OCI-LY7 (cell line): ENCODE measurements around the gene PNMA6E. TPM values are rescaled to one million over a fixed set of nuclear protein-coding genes. Genes with fewer than 3 reads are reported as not detected.

ENCODE experiments used
- BruUV-seq: library from RNA; stranded (reverse); fragments of 400-500 nt; replicated peaks from 2 replicates; lab custom pipeline; 2021; lab: Mats Ljungman, UMichigan
- CTCF ChIA-PET: fragments of 300-600 bp; sonication (Branson Sonifier 250); formaldehyde crosslinking; loops from one replicate; lab custom pipeline; 2022; ENCODE audit warnings: antibody characterized with exemption; ENCODE audit not compliant: unreplicated experiment; lab: Charles Lee
- POLR2A ChIA-PET: fragments of 300-600 bp; sonication (Branson Sonifier 250); formaldehyde crosslinking; loops from one replicate; lab custom pipeline; 2022; ENCODE audit warnings: antibody characterized with exemption; lab: Charles Lee
- DNase-seq: peaks from one replicate; pipeline ENCODE4 v3.0.0-alpha.2; 2015; ENCODE audit warnings: low spot score
- H2AFZ ChIP-seq: fragments of 200-600 bp; sonication (generic), shearing (Covaris generic); 2 replicates; pipeline ENCODE4 v1.6.1; 2014; ENCODE audit warnings: mild to moderate bottlenecking, antibody characterized with exemption, low read length, moderate library complexity
- H3K27ac ChIP-seq: fragments of 200-600 bp; sonication (generic); 2 replicates; pipeline ENCODE4 v1.5.1; 2014; ENCODE audit warnings: mixed run types, low read depth, mild to moderate bottlenecking, moderate library complexity, low read length, inconsistent platforms; ENCODE audit not compliant: poor library complexity, severe bottlenecking
- H3K36me3 ChIP-seq: fragments of 200-600 bp; sonication (generic); 2 replicates; pipeline ENCODE4 v1.6.1; 2014; ENCODE audit warnings: mild to moderate bottlenecking, antibody characterized with exemption, low read length, moderate library complexity, mixed read lengths; ENCODE audit not compliant: insufficient read depth
- H3K4me1 ChIP-seq: fragments of 200-600 bp; sonication (generic); 2 replicates; pipeline ENCODE4 v1.5.1; 2014; ENCODE audit warnings: mild to moderate bottlenecking, low read length; ENCODE audit not compliant: insufficient read depth, poor library complexity, severe bottlenecking
- H3K4me2 ChIP-seq: fragments of 200-600 bp; sonication (generic); 2 replicates; pipeline ENCODE4 v1.6.1; 2014; ENCODE audit warnings: mild to moderate bottlenecking, low read length
- H3K4me3 ChIP-seq: fragments of 200-600 bp; sonication (generic); 2 replicates; pipeline ENCODE4 v1.5.1; 2014; ENCODE audit warnings: mild to moderate bottlenecking, low read depth, low read length; ENCODE audit not compliant: poor library complexity, severe bottlenecking
- H3K79me2 ChIP-seq: fragments of 200-600 bp; sonication (generic); 2 replicates; pipeline ENCODE4 v1.6.1; 2016; ENCODE audit warnings: low read depth, mild to moderate bottlenecking, low read length, moderate library complexity, mixed read lengths; ENCODE audit not compliant: insufficient read depth
- H3K9me2 ChIP-seq: fragments of 200-600 bp; sonication (generic); 2 replicates; pipeline ENCODE4 v1.6.1; 2016; ENCODE audit warnings: mild to moderate bottlenecking, low read length, mixed read lengths; ENCODE audit not compliant: insufficient read depth
- H3K9me3 ChIP-seq: fragments of 200-600 bp; sonication (generic); 2 replicates; pipeline ENCODE4 v1.6.1; 2014; ENCODE audit warnings: mild to moderate bottlenecking, mixed run types, low read length, mixed read lengths
- H4K20me1 ChIP-seq: fragments of 200-600 bp; sonication (generic); 2 replicates; pipeline ENCODE4 v1.6.1; 2014; ENCODE audit warnings: mild to moderate bottlenecking, antibody characterized with exemption, low read length, moderate library complexity, mixed read lengths; ENCODE audit not compliant: insufficient read depth
- EZH2phosphoT487 ChIP-seq: fragments of 200-600 bp; sonication (generic); IDR thresholded peaks from 2 replicates; pipeline ENCODE4 v1.6.1; 2018; ENCODE audit warnings: low read depth, borderline replicate concordance, mild to moderate bottlenecking, mixed run types, antibody characterized with exemption, low read length, moderate library complexity, mixed read lengths
- intact Hi-C: fragments of 100-400 bp; cut with micrococcal nuclease; formaldehyde crosslinking; loops from one replicate; pipeline ENCODE4 v1.10.0; 2022; ENCODE audit not compliant: unreplicated experiment
- total RNA-seq, 2 experiments: library from RNA; depleted of rRNA in 1 of 2; stranded (reverse); fragments of >200 nt in 1 of 2; shearing (Covaris generic) in 1 of 2; gene quantifications; 2 replicates each; pipeline ENCODE4 v1.2.3, GENCODE V29; 2014 to 2022
- TF ChIP-seq, protein P1 (sequence below): fragments of 200-600 bp; sonication (generic); conservative IDR thresholded peaks from 2 replicates; pipeline ENCODE4 v1.5.1; 2014; ENCODE audit warnings: mild to moderate bottlenecking, antibody characterized with exemption, low read length, moderate library complexity, mixed read lengths

Gene PNMA6E
- total RNA-seq, 2 experiments from 2014 or later, result not detected

DNA sequence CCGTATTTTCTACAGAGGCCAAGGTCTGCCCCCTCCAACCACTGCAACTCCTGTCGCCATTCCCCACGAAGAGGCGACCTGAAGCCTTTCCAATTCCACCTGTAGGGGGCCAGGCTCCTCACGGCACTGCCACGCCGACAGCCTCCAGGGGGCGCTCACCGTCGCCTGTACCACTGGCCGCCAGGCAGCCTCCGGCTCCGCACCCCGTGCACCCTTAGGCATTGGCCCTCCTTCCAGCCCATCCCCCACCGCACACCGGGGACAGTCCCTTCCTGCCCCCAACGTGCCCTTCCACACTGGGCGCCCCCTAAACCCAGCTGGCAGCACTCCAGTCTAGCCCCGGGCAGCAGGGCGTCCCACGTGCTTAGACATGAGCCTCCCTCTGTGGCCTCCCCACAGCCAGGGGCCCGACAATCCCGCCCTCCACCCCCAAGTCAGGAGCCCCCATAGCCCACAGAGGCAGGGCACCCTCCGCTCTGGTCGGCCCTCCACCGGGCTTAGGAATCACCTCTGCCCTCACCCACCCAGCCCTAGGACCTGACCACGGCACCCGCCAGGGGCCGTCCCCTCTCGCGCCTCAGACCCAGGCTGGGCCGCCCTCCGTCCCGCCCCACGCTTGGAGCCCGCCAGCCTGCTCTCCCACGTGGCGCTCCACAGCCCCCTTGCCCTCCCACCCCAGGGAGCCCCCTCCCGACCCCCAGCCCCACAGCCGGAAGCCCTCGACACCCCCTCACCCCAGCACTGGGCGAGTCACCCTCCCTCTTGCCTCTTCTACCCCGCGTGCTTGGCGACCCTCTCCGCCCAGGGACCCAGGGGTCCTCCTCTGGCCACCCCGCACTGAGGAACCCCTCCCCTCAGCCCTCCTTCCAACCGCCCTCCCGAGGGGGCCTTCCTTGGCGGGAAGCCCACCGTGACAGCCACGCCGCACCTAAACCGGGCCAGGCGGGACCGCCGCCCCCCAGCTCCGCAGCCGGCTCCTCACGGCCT is 711 bp downstream of the PNMA6E start:
- Histone ChIP-seq H2AFZ (no peak overlapping the region), H3K36me3 (no peaks in the 10 kb centered on the region), H3K4me2 (no peak overlapping the region), H3K9me3 (no peaks in the 10 kb centered on the region), H3K4me1 (no peaks in the 10 kb centered on the region), H3K9me2 (no peaks in the 10 kb centered on the region), H3K27ac (no peak overlapping the region), H3K4me3 (no peak overlapping the region), H3K79me2 (no peaks in the 10 kb centered on the region), H4K20me1 (no peaks in the 10 kb centered on the region)
- no TSS peak for BruUV-seq
- DNase-seq, result peak; percentile 63
- intact Hi-C loops, result no loop called here
- TF ChIP-seq, protein P1, sequence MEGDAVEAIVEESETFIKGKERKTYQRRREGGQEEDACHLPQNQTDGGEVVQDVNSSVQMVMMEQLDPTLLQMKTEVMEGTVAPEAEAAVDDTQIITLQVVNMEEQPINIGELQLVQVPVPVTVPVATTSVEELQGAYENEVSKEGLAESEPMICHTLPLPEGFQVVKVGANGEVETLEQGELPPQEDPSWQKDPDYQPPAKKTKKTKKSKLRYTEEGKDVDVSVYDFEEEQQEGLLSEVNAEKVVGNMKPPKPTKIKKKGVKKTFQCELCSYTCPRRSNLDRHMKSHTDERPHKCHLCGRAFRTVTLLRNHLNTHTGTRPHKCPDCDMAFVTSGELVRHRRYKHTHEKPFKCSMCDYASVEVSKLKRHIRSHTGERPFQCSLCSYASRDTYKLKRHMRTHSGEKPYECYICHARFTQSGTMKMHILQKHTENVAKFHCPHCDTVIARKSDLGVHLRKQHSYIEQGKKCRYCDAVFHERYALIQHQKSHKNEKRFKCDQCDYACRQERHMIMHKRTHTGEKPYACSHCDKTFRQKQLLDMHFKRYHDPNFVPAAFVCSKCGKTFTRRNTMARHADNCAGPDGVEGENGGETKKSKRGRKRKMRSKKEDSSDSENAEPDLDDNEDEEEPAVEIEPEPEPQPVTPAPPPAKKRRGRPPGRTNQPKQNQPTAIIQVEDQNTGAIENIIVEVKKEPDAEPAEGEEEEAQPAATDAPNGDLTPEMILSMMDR, result peak; percentile 93
- no peak for TF ChIP-seq EZH2phosphoT487
- CTCF ChIA-PET, result no interaction called here
- POLR2A ChIA-PET, result no interaction called here

DNA sequence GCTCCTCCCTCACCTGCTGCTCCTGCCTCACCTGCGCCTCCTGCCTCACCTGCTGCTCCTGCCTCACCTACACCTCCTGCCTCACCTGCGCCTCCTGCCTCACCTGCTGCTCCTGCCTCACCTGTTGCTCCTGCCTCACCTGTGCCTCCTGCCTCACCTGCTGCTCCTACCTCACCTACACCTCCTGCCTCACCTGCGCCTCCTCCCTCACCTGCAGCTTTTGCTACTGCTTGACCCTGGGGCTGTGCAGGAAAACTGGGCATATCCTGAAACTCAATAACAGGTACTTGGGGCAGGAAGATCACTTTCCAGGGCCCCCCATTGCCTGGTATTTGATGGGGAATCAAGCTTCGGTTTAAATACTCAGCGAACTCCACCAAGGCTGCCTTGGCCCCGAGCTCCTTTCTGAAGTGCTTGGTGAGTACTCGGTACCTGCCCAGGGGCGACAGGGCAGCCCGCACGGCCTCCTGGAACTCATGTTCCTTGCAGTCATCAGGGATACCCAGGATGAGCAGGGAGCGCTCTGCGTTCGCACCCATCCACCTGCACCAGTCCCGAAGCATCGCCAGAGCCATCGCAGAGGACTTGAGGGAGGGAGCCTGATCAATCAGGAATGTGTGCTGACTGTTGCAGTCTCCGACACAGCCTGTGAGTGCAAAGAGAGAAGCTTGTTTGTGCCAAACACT is 2.7 kb downstream of the PNMA6E start:
- DNase-seq, result no peak
- intact Hi-C loops, result no loop called here
- ChIA-PET POLR2A (no interaction called here), CTCF (no interaction called here)
- Histone ChIP-seq H3K4me1 (no peaks in the 10 kb centered on the region), H4K20me1 (no peaks in the 10 kb centered on the region), H3K27ac (no peak overlapping the region), H3K36me3 (no peaks in the 10 kb centered on the region), H3K9me3 (no peaks in the 10 kb centered on the region), H3K4me2 (no peak overlapping the region), H3K79me2 (no peaks in the 10 kb centered on the region), H3K4me3 (no peak overlapping the region), H3K9me2 (no peaks in the 10 kb centered on the region), H2AFZ (no peak overlapping the region)
- BruUV-seq, result no TSS peak
- TF ChIP-seq, protein P1, result no peak
- TF ChIP-seq EZH2phosphoT487, result no peak
